22Rv1 (cell line): ENCODE data around the gene ISYNA1.
A peak's percentile ranks its signal among the peaks of the same experiment; 100 is the strongest.

Experiments used
- CTCF ChIP-seq: fragments of 450-650 bp; IDR thresholded peaks from 2 replicates; pipeline ENCODE4 v1.5.1; 2017; ENCODE audit warnings: mild to moderate bottlenecking
- ZFX ChIP-seq: fragments of 450-650 bp; IDR thresholded peaks from 2 replicates; pipeline ENCODE4 v1.6.1; 2017; ENCODE audit warnings: antibody characterized with exemption, borderline replicate concordance

- TF ChIP-seq CTCF (peak; percentile 72), ZFX (no peak)
Measured at GRCh38 chr19:18408053-18408476, 29.9 kb downstream of the ISYNA1 start.
